K562 (cell line): Measurements from ENCODE around the gene TBC1D1. TPM values are rescaled to one million over a fixed set of nuclear protein-coding genes. Genes with fewer than 3 reads are reported as not detected.

Experiments
- ATAC-seq: fragments of 200-7000 bp; cut with Tn5 transposase; 3 replicates; pipeline ENCODE4 v1.9.1; 2020; ENCODE audit warnings: moderate library complexity
- BruUV-seq: library from RNA; stranded (reverse); fragments of 400-500 nt; replicated peaks from 2 replicates; lab custom pipeline; 2021; lab: Mats Ljungman, UMichigan
- CTCF ChIA-PET: fragments of 300-600 bp; formaldehyde crosslinking; extraction: SDS; loops from one replicate; lab custom pipeline; 2021; ENCODE audit warnings: low intra/inter-chr PET ratio; lab: Yijun Ruan, JAX
- POLR2A ChIA-PET: fragments of 300-600, 350-650 bp; sonication (Branson Sonifier 250); formaldehyde crosslinking; extraction: SDS; loops from one replicate; lab custom pipeline; 2021; ENCODE audit warnings: antibody characterized with exemption, inconsistent platforms; lab: Yijun Ruan, JAX
- DNase-seq, 4 experiments: peaks; one replicate each; pipeline versions ENCODE4 v3.0.0 to v3.0.0-alpha.2; 2011 to 2018; ENCODE audit warnings: low spot score in 3 of 4, mixed read lengths in 3 of 4; ENCODE audit errors: extremely low read depth in 1 of 4
- FAIRE-seq: peaks from 2 replicates; lab custom pipeline; 2011; peaks lifted over from hg19 to GRCh38; lab: Jason Lieb, UNC
- H2AFZ ChIP-seq: 2 replicates; pipeline ENCODE4 v1.6.0; 2011; ENCODE audit warnings: low read depth, low read length, control low read depth, inconsistent platforms
- H3K27ac ChIP-seq: fragments of 200-600 bp; 3 replicates; pipeline ENCODE4 v1.8.0; 2011; ENCODE audit warnings: low read depth, mild to moderate bottlenecking, control low read depth, inconsistent platforms, low read length, moderate library complexity, mixed read lengths; ENCODE audit errors: extremely low read depth
- H3K27me3 ChIP-seq, 2 experiments: fragments of 300-600 bp in 1 of 2; 2 replicates in 1 of 2; 3 replicates in 1 of 2; pipeline versions ENCODE4 v1.6.0 to v1.8.0; 2011; ENCODE audit warnings: inconsistent platforms in 2 of 2, low read length in 2 of 2, mild to moderate bottlenecking in 1 of 2, mixed read lengths in 1 of 2, moderate library complexity in 1 of 2; ENCODE audit not compliant: control insufficient read depth in 2 of 2, insufficient read depth in 2 of 2
- H3K36me3 ChIP-seq: fragments of 300-600 bp; 3 replicates; pipeline ENCODE4 v1.8.0; 2011; ENCODE audit warnings: mild to moderate bottlenecking, low read length, inconsistent platforms; ENCODE audit not compliant: control insufficient read depth, insufficient read depth
- H3K4me1 ChIP-seq, 2 experiments: fragments of 200-600 bp in 1 of 2; replicated peaks in 1 of 2; 2 replicates in 1 of 2; 3 replicates in 1 of 2; pipeline versions ENCODE4 v1.5.1 to v1.8.0; 2011; ENCODE audit warnings: inconsistent platforms in 2 of 2, low read length in 2 of 2, mild to moderate bottlenecking in 1 of 2, mixed read lengths in 1 of 2, moderate library complexity in 1 of 2; ENCODE audit not compliant: control insufficient read depth in 2 of 2, insufficient read depth in 2 of 2
- H3K4me2 ChIP-seq: 2 replicates; pipeline ENCODE4 v1.6.1; 2011; ENCODE audit warnings: low read length, control low read depth, inconsistent platforms, mixed read lengths; ENCODE audit not compliant: insufficient read depth
- H3K4me3 ChIP-seq: fragments of 200-600 bp; sonication (generic), shearing (Covaris generic); 2 replicates; pipeline ENCODE4 v1.5.1; 2016; ENCODE audit warnings: control low read depth, inconsistent platforms
- H3K79me2 ChIP-seq: fragments of 200-600 bp; 3 replicates; pipeline ENCODE4 v1.8.0; 2011; ENCODE audit warnings: low read length, inconsistent platforms; ENCODE audit not compliant: control insufficient read depth, insufficient read depth
- H3K9ac ChIP-seq, 2 experiments: 2 replicates each; pipeline versions ENCODE4 v1.6.0 to v1.6.1; 2011; ENCODE audit warnings: low read depth in 2 of 2, low read length in 2 of 2, control low read depth in 1 of 2, inconsistent platforms in 1 of 2, mild to moderate bottlenecking in 1 of 2, mixed read lengths in 1 of 2; ENCODE audit not compliant: insufficient read depth in 1 of 2
- H3K9me1 ChIP-seq: one replicate; pipeline ENCODE4 v1.6.0; 2011; ENCODE audit warnings: inconsistent platforms, mild to moderate bottlenecking, low read length, moderate library complexity; ENCODE audit not compliant: control insufficient read depth, insufficient read depth
- H3K9me3 ChIP-seq: replicated peaks from 2 replicates; pipeline ENCODE4 v1.5.1; 2011; ENCODE audit warnings: low read depth, low read length, inconsistent platforms; ENCODE audit not compliant: control insufficient read depth, insufficient read depth
- H4K20me1 ChIP-seq: replicated peaks from 2 replicates; pipeline ENCODE4 v1.6.1; 2011; ENCODE audit warnings: low read length, inconsistent platforms, mixed read lengths; ENCODE audit not compliant: control insufficient read depth, insufficient read depth
- ETV5 ChIP-seq: sonication (generic); formaldehyde crosslinking; IDR thresholded peaks from 2 replicates; pipeline ENCODE4 v1.4.0; 2020; ENCODE audit warnings: low read depth, mild to moderate bottlenecking, missing genetic modification reagents
- GTF2A2 ChIP-seq: IDR thresholded peaks from 2 replicates; pipeline ENCODE4 v1.6.1; 2016; ENCODE audit warnings: mild to moderate bottlenecking, missing genetic modification characterization, missing compliant biosample characterization
- IFI16 ChIP-seq: fragments of 250-450 bp; sonication (Bioruptor Pico); IDR thresholded peaks from 2 replicates; pipeline ENCODE4 v2.1.2; 2022; ENCODE audit warnings: mild to moderate bottlenecking, inconsistent platforms
- NCOA4 ChIP-seq: fragments of 450-650 bp; IDR thresholded peaks from 2 replicates; pipeline ENCODE4 v1.6.1; 2018; ENCODE audit warnings: mild to moderate bottlenecking; ENCODE audit not compliant: partially characterized antibody
- NFIC ChIP-seq: fragments of 450-650 bp; IDR thresholded peaks from 2 replicates; pipeline ENCODE4 v1.6.1; 2017; ENCODE audit warnings: mild to moderate bottlenecking, inconsistent platforms
- NR2F6 ChIP-seq: fragments of 450-650 bp; formaldehyde crosslinking; IDR thresholded peaks from 2 replicates; pipeline ENCODE4 v1.4.0; 2020; ENCODE audit warnings: mild to moderate bottlenecking
- RFX7 ChIP-seq: fragments of 250-450 bp; sonication (Bioruptor Pico); IDR thresholded peaks from 2 replicates; pipeline ENCODE4 v1.5.1; 2021; ENCODE audit warnings: mild to moderate bottlenecking
- TAF9B ChIP-seq: fragments of 450-650 bp; IDR thresholded peaks from 2 replicates; pipeline ENCODE4 v1.6.1; 2018; ENCODE audit warnings: mild to moderate bottlenecking; ENCODE audit not compliant: partially characterized antibody
- ZBTB17 ChIP-seq: fragments of 450-650 bp; formaldehyde crosslinking; IDR thresholded peaks from 2 replicates; pipeline ENCODE4 v1.4.0; 2020; ENCODE audit warnings: mild to moderate bottlenecking
- ZNF146 ChIP-seq: IDR thresholded peaks from one replicate; pipeline ENCODE4 v1.6.1; 2018; ENCODE audit warnings: missing compliant biosample characterization; ENCODE audit not compliant: unreplicated experiment
- ZNF589 ChIP-seq: fragments of 200-800 bp; sonication (Bioruptor generic); IDR thresholded peaks from 2 replicates; pipeline ENCODE4 v1.6.1; 2016; ENCODE audit warnings: low read depth, missing genetic modification characterization, missing compliant biosample characterization
- WGBS: fragments of 100-300 bp; shearing (Covaris generic); methylation state at CpG from one replicate; pipeline ENCODE4 v1.1.6; 2016; ENCODE audit warnings: low coverage, mixed read lengths; ENCODE audit not compliant: insufficient coverage; ENCODE audit errors: missing lambda C conversion rate; 5-methylcytosine and 5-hydroxymethylcytosine counted together
- in situ Hi-C: fragments of 300-500 bp; cut with MboI; formaldehyde crosslinking; loops from 4 replicates; pipeline ENCODE4 v1.15.0; 2018; ENCODE audit warnings: inconsistent platforms, mixed read lengths
- intact Hi-C: fragments of 100-400 bp; cut with micrococcal nuclease; formaldehyde crosslinking; loops from 2 replicates; pipeline ENCODE4 v1.14.2; 2022
- polyA plus RNA-seq, 8 experiments: library from polyadenylated mRNA; depleted of rRNA in 4 of 8; stranded (reverse) in 5 of 8; unstranded in 3 of 8; fragments of >200 nt; fragmentation: Nextera tagmentation in 2 of 8; fragmentation: Illumina TruSeq in 1 of 8; extraction: Ambion mirVana in 2 of 8; extraction: Trizol in 1 of 8; gene quantifications; 2 replicates each; pipeline versions ENCODE4 v1.2.1 to v1.2.3, GENCODE V29; 2011 to 2014; ENCODE audit warnings: inconsistent platforms in 1 of 8, missing spikeins in 1 of 8
- total RNA-seq, 7 experiments: library from RNA; depleted of rRNA in 6 of 7; stranded (reverse); fragments of >200 nt in 6 of 7; fragmentation: Illumina TruSeq in 2 of 7; extraction: Trizol in 2 of 7; gene quantifications; 2 replicates each; pipeline versions ENCODE4 v1.2.1 to v1.2.3, GENCODE V29; 2011 to 2021; ENCODE audit warnings: low replicate concordance in 1 of 7
- TF ChIP-seq, protein P1 (sequence below): fragments of 450-650 bp; IDR thresholded peaks from 2 replicates; pipeline ENCODE4 v1.6.1; 2017; ENCODE audit warnings: mild to moderate bottlenecking, moderate library complexity
- TF ChIP-seq, protein P2 (sequence below): fragments of 450-650 bp; IDR thresholded peaks from 2 replicates; pipeline ENCODE4 v1.6.1; 2016; ENCODE audit warnings: low read depth
- TF ChIP-seq, protein P3 (sequence below): sonication (generic); formaldehyde crosslinking; IDR thresholded peaks from 2 replicates; pipeline ENCODE4 v1.8.0; 2022; ENCODE audit warnings: mild to moderate bottlenecking, missing genetic modification reagents

The TBC1D1 gene
- total and polyA plus RNA-seq, 9 of the 15 experiments (the other 6 are each of a cell fraction or from before 2014, with no cell fraction given), result 0.59 to 14.2 (median 8.8) TPM

DNA sequence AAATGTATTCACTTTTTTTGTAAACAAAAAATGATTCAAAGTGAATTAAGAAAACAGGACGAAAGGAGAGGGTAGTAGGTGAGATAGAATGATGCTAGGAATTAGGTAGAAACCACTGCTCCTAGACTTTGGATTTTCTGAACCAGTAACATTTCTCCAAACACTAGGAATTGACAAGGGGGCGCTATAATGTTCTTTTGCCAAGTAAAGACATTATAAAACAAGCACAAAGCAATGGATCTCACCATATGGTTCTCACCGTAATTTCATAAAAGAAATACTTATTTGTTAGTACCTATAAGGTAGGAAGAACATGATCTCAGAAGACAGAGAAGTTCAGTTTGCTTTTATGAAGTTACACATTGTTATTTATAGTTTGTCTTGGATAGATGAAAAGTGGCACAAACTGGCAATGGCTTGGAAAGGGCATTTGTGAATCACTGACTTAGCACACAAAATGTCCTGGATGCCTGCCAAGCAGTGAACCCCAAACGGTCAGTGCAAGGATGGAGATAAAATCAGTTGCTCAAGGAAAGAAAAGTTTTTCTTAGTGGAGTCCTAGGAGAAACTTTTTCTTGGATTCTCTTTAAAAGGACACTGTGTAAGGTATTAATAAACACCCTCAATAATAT lies 8.1 kb upstream of the TBC1D1 start:
- no peaks in the 10 kb centered on the region for H3K9me3 ChIP-seq
- ATAC-seq (no peak), DNase-seq (peak in 1 of 4 experiments; percentile 7), FAIRE-seq (no peak)
- H3K9me1 ChIP-seq, result no peaks in the 10 kb centered on the region
- peaks cover 0 to 2% of the 10 kb centered on the region in 2 experiments; a peak in 2 of 5 replicates for H3K4me1 ChIP-seq
- no peaks in the 10 kb centered on the region for H3K79me2 ChIP-seq
- 0% methylated on average over 4 of the region's 4 CpGs for WGBS
- intact Hi-C loops, result no loop called here
- H3K4me3 ChIP-seq, result no peak overlapping the region
- no peak overlapping the region for H2AFZ ChIP-seq
- CTCF ChIA-PET, result no interaction called here
- H3K27ac ChIP-seq, result no peak overlapping the region
- no peak overlapping the region for H3K4me2 ChIP-seq
- no peaks in the 10 kb centered on the region for H3K36me3 ChIP-seq
- no TSS peak for BruUV-seq
- no peak overlapping the region for H3K9ac ChIP-seq
- no peaks in the 10 kb centered on the region for H4K20me1 ChIP-seq
- in situ Hi-C loops, result no loop called here
- POLR2A ChIA-PET, result no interaction called here
- H3K27me3 ChIP-seq, result peaks cover 2 to 5% of the 10 kb centered on the region in 2 experiments; a peak in 2 of 5 replicates
- TF ChIP-seq ETV5 (no peak), ZNF146 (CRISPR knock-in tag) (no peak), IFI16 (no peak), NR2F6 (CRISPR knock-in tag) (no peak), TAF9B (no peak), GTF2A2 (tag) (no peak), RFX7 (CRISPR knock-in tag) (no peak), ZBTB17 (CRISPR knock-in tag) (0 out of 2 replicates have a peak, but pooled peaks have one; percentile 41), ZNF589 (CRISPR knock-in tag) (no peak), NCOA4 (no peak), NFIC (peak; percentile 13; the same call in 1 of the 2 replicates)
- TF ChIP-seq, protein P1, sequence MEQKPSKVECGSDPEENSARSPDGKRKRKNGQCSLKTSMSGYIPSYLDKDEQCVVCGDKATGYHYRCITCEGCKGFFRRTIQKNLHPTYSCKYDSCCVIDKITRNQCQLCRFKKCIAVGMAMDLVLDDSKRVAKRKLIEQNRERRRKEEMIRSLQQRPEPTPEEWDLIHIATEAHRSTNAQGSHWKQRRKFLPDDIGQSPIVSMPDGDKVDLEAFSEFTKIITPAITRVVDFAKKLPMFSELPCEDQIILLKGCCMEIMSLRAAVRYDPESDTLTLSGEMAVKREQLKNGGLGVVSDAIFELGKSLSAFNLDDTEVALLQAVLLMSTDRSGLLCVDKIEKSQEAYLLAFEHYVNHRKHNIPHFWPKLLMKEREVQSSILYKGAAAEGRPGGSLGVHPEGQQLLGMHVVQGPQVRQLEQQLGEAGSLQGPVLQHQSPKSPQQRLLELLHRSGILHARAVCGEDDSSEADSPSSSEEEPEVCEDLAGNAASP, result no peak
- TF ChIP-seq, protein P2, sequence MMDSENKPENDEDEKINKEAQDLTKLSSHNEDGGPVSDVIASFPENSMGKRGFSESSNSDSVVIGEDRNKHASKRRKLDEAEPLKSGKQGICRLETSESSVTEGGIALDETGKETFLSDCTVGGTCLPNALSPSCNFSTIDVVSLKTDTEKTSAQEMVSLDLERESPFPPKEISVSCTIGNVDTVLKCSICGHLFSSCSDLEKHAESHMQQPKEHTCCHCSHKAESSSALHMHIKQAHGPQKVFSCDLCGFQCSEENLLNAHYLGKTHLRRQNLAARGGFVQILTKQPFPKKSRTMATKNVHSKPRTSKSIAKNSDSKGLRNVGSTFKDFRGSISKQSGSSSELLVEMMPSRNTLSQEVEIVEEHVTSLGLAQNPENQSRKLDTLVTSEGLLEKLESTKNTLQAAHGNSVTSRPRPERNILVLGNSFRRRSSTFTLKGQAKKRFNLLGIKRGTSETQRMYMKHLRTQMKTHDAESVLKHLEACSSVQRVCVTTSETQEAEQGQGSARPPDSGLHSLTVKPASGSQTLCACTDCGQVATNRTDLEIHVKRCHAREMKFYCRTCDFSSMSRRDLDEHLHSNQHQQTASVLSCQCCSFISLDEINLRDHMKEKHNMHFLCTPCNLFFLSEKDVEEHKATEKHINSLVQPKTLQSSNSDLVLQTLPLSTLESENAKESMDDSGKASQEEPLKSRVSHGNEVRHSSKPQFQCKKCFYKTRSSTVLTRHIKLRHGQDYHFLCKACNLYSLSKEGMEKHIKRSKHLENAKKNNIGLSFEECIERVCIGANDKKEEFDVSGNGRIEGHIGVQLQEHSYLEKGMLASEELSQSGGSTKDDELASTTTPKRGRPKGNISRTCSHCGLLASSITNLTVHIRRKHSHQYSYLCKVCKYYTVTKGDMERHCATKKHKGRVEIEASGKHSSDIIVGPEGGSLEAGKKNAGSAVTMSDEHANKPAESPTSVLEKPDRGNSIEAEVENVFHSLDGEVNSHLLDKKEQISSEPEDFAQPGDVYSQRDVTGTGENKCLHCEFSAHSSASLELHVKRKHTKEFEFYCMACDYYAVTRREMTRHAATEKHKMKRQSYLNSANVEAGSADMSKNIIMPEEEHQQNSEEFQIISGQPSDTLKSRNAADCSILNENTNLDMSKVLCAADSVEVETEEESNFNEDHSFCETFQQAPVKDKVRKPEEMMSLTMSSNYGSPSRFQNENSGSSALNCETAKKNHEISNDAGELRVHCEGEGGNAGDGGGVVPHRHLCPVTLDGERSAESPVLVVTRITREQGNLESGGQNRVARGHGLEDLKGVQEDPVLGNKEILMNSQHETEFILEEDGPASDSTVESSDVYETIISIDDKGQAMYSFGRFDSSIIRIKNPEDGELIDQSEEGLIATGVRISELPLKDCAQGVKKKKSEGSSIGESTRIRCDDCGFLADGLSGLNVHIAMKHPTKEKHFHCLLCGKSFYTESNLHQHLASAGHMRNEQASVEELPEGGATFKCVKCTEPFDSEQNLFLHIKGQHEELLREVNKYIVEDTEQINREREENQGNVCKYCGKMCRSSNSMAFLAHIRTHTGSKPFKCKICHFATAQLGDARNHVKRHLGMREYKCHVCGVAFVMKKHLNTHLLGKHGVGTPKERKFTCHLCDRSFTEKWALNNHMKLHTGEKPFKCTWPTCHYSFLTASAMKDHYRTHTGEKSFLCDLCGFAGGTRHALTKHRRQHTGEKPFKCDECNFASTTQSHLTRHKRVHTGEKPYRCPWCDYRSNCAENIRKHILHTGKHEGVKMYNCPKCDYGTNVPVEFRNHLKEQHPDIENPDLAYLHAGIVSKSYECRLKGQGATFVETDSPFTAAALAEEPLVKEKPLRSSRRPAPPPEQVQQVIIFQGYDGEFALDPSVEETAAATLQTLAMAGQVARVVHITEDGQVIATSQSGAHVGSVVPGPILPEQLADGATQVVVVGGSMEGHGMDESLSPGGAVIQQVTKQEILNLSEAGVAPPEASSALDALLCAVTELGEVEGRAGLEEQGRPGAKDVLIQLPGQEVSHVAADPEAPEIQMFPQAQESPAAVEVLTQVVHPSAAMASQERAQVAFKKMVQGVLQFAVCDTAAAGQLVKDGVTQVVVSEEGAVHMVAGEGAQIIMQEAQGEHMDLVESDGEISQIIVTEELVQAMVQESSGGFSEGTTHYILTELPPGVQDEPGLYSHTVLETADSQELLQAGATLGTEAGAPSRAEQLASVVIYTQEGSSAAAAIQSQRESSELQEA, result no peak
- TF ChIP-seq, protein P3, sequence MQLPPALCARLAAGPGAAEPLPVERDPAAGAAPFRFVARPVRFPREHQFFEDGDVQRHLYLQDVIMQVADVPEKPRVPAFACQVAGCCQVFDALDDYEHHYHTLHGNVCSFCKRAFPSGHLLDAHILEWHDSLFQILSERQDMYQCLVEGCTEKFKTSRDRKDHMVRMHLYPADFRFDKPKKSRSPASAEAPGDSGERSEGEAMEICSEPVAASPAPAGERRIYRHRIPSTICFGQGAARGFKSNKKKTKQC (CRISPR knock-in tag), result no peak
